ENCODE data around the gene SPRY4. TPM values are rescaled to one million over a fixed set of nuclear protein-coding genes. Genes with fewer than 3 reads are reported as not detected.

Gene SPRY4
- total and polyA plus RNA-seq, 2 experiments from 2014 or later: 8.5 to 12.8 TPM

DNA sequence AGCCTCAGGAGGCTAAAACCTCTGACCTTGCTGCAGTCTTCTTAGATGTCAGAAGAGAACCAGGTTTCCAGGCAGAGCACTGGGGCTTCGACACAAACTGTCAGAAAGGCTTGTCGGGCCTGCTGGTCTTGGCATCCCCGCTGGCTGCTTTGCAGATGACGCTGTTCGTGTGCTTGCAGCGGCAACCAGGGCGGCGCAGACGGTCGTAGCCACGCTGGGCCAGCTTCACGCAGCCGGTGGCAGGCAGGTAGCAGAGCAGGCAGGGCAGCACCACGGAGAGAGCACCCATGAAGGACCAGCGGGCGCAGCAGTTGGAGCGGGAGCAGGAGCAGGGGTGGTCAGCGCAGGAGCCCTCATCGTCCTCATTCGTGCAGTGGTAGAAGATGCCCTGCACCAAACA, 10.7 kb downstream of the SPRY4 start:
- Histone ChIP-seq H3K9me3 (ENCODE audit: low read depth) (no peaks in the 10 kb centered on the region), H3K79me2 (ENCODE audit: insufficient read depth) (peaks cover 100% of the 10 kb centered on the region), H3K9me2 (ENCODE audit: insufficient read depth) (no peaks in the 10 kb centered on the region), H3K4me3 (no peak overlapping the region), H3K36me3 (ENCODE audit: low read depth) (peaks cover 18% of the 10 kb centered on the region; the same call in 1 of the 2 replicates), H3K9ac (no peak overlapping the region), H3K27ac (no peak overlapping the region), H3K27me3 (replicated peaks; ENCODE audit: insufficient read depth) (no peaks in the 10 kb centered on the region), H2AFZ (no peak overlapping the region), H3F3A (ENCODE audit: insufficient read depth) (peaks cover 47% of the 10 kb centered on the region), H3K4me2 (ENCODE audit: unreplicated experiment) (no peak overlapping the region), H4K20me1 (ENCODE audit: insufficient read depth) (peaks cover 7% of the 10 kb centered on the region; the same call in 1 of the 2 replicates), H3K4me1 (ENCODE audit: insufficient read depth) (peaks cover 34% of the 10 kb centered on the region)
- no peak for DNase-seq
- in situ Hi-C loops (cut with MboI): no loop called here
- TF ChIP-seq EZH2 (IDR thresholded peaks at IDR 0.05; ENCODE audit: insufficient read depth, poor library complexity, severe bottlenecking) (no peak), EZH2phosphoT487 (IDR thresholded peaks at IDR 0.05; ENCODE audit: insufficient read depth, low read depth) (no peak)
- 88 to 90% methylated on average over 20 of the region's 20 CpGs for WGBS, 2 experiments (ENCODE audit: low coverage in 1 of 2, low lambda C conversion rate in 2 of 2, missing lambda C conversion rate in 2 of 2)

- no peak for TF ChIP-seq EZH2phosphoT487 (IDR thresholded peaks at IDR 0.05; ENCODE audit: insufficient read depth, low read depth)
- no peak for TF ChIP-seq EZH2 (IDR thresholded peaks at IDR 0.05; ENCODE audit: insufficient read depth, poor library complexity, severe bottlenecking)
- no peak for DNase-seq
- Histone ChIP-seq H3K4me2 (ENCODE audit: unreplicated experiment) (no peak overlapping the region), H3K4me1 (ENCODE audit: insufficient read depth) (peaks cover 30% of the 10 kb centered on the region), H3F3A (ENCODE audit: insufficient read depth) (peaks cover 49% of the 10 kb centered on the region), H3K4me3 (no peak overlapping the region), H3K9me3 (ENCODE audit: low read depth) (no peaks in the 10 kb centered on the region), H3K9me2 (ENCODE audit: insufficient read depth) (no peaks in the 10 kb centered on the region), H3K27me3 (replicated peaks; ENCODE audit: insufficient read depth) (no peaks in the 10 kb centered on the region), H3K79me2 (ENCODE audit: insufficient read depth) (peaks cover 100% of the 10 kb centered on the region), H4K20me1 (ENCODE audit: insufficient read depth) (peaks cover 7% of the 10 kb centered on the region; the same call in 1 of the 2 replicates), H3K27ac (no peak overlapping the region), H3K9ac (no peak overlapping the region), H2AFZ (no peak overlapping the region), H3K36me3 (ENCODE audit: low read depth) (peaks cover 18% of the 10 kb centered on the region; the same call in 1 of the 2 replicates)
- 55 to 73% methylated on average over 2 to 4 of the region's 4 CpGs for WGBS, 2 experiments (ENCODE audit: low coverage in 1 of 2, low lambda C conversion rate in 2 of 2, missing lambda C conversion rate in 2 of 2)
- in situ Hi-C loops (cut with MboI): no loop called here
Measured at GRCh38 chr5:142313682-142314081, 11.1 kb downstream of the SPRY4 start.

- DNase-seq: no peak
- Histone ChIP-seq H3K4me3 (no peak overlapping the region), H3K27ac (no peak overlapping the region), H3K4me2 (ENCODE audit: unreplicated experiment) (no peak overlapping the region), H4K20me1 (ENCODE audit: insufficient read depth) (peaks cover 7% of the 10 kb centered on the region; the same call in 1 of the 2 replicates), H3K9ac (no peak overlapping the region), H3K79me2 (ENCODE audit: insufficient read depth) (peaks cover 100% of the 10 kb centered on the region), H3K36me3 (ENCODE audit: low read depth) (peaks cover 18% of the 10 kb centered on the region; the same call in 1 of the 2 replicates), H3K9me3 (ENCODE audit: low read depth) (no peaks in the 10 kb centered on the region), H3F3A (ENCODE audit: insufficient read depth) (peaks cover 52% of the 10 kb centered on the region), H3K27me3 (replicated peaks; ENCODE audit: insufficient read depth) (no peaks in the 10 kb centered on the region), H3K9me2 (ENCODE audit: insufficient read depth) (no peaks in the 10 kb centered on the region), H2AFZ (no peak overlapping the region), H3K4me1 (ENCODE audit: insufficient read depth) (peaks cover 27% of the 10 kb centered on the region)
- in situ Hi-C loops (cut with MboI): no loop called here
- TF ChIP-seq EZH2 (IDR thresholded peaks at IDR 0.05; ENCODE audit: insufficient read depth, poor library complexity, severe bottlenecking) (no peak), EZH2phosphoT487 (IDR thresholded peaks at IDR 0.05; ENCODE audit: insufficient read depth, low read depth) (no peak)
- 94 to 95% methylated on average over 10 of the region's 10 CpGs for WGBS, 2 experiments (ENCODE audit: low coverage in 1 of 2, low lambda C conversion rate in 2 of 2, missing lambda C conversion rate in 2 of 2)
Measured at GRCh38 chr5:142313275-142313674, 11.5 kb downstream of the SPRY4 start.

DNA sequence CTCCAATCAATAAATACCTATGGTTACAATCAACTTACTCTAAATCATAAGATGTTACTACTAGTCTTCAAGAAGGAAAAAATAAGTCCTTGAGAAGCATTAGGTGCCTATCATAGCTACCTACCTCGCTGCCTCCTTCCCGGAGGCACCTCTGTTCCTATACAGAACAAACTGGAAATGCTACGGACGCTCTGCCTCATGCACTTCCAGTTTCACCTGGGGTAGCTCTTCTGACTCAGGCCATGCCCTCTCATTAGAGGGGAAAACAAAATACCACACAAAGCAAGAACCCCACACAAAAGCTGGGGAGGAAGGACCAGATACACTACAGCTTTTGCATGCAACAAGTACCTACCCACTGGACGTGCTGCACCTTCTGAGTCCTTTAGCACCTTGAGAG, 12.4 kb downstream of the SPRY4 start:
- H3K9me3 ChIP-seq (ENCODE audit: low read depth): no peaks in the 10 kb centered on the region
- WGBS, 2 experiments (ENCODE audit: low coverage in 1 of 2, low lambda C conversion rate in 2 of 2, missing lambda C conversion rate in 2 of 2): 98 to 99% methylated on average over 5 of the region's 5 CpGs
- peaks cover 100% of the 10 kb centered on the region for H3K79me2 ChIP-seq (ENCODE audit: insufficient read depth)
- in situ Hi-C loops (cut with MboI): no loop called here
- no peak overlapping the region for H2AFZ ChIP-seq
- H3K27ac ChIP-seq: no peak overlapping the region
- H3K9me2 ChIP-seq (ENCODE audit: insufficient read depth): no peaks in the 10 kb centered on the region
- H3F3A ChIP-seq (ENCODE audit: insufficient read depth): peaks cover 52% of the 10 kb centered on the region
- TF ChIP-seq EZH2phosphoT487 (IDR thresholded peaks at IDR 0.05; ENCODE audit: insufficient read depth, low read depth) (no peak), EZH2 (IDR thresholded peaks at IDR 0.05; ENCODE audit: insufficient read depth, poor library complexity, severe bottlenecking) (no peak)
- H3K9ac ChIP-seq: no peak overlapping the region
- DNase-seq: no peak
- no peak overlapping the region for H3K4me3 ChIP-seq
- peaks cover 18% of the 10 kb centered on the region; the same call in 1 of the 2 replicates for H3K36me3 ChIP-seq (ENCODE audit: low read depth)
- H4K20me1 ChIP-seq (ENCODE audit: insufficient read depth): peaks cover 7% of the 10 kb centered on the region; the same call in 1 of the 2 replicates
- no peak overlapping the region for H3K4me2 ChIP-seq (ENCODE audit: unreplicated experiment)
- peaks cover 20% of the 10 kb centered on the region for H3K4me1 ChIP-seq (ENCODE audit: insufficient read depth)
- no peaks in the 10 kb centered on the region for H3K27me3 ChIP-seq (replicated peaks; ENCODE audit: insufficient read depth)

Data from GM23248 (cell line).